GM13976 (cell line): ENCODE data around the gene FPR2.

ENCODE experiments used
- DNase-seq: peaks from one replicate; pipeline ENCODE4 v3.0.0; 2012; ENCODE audit warnings: low spot score
- in situ Hi-C: fragments of 300-500 bp; cut with MboI; formaldehyde crosslinking; loops from one replicate; pipeline ENCODE4 v1.12.0; 2022; ENCODE audit warnings: low sequenced_read_pairs, mixed read lengths, inconsistent platforms; ENCODE audit not compliant: unreplicated experiment
- TF ChIP-seq, protein P1 (sequence below): IDR thresholded peaks from 2 replicates; pipeline ENCODE4 v1.5.1; 2012; ENCODE audit warnings: borderline replicate concordance, mild to moderate bottlenecking; ENCODE audit not compliant: insufficient read depth; ENCODE audit errors: extremely low read depth, missing control alignments, control extremely low read depth

Gene FPR2

DNA sequence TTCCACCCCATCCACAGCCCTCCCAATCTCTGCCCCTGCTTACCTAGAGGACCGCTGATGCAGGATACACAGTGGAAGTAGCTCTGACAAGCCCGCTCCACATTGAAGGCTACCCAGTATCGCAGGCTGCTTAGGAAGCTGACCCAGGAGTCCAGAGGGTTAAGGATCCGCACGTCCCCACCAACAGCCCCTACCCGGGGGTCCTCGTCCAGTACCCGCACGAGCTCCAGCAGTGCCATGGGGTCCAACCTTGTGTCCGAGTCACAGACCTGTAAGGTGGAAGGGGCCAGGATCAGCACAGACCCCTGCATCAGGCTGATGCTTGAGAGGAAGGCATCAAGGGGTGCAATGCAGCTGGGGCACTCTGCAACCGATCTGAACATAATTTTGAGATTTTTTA, 44.1 kb upstream of the FPR2 start:
- TF ChIP-seq, protein P1, sequence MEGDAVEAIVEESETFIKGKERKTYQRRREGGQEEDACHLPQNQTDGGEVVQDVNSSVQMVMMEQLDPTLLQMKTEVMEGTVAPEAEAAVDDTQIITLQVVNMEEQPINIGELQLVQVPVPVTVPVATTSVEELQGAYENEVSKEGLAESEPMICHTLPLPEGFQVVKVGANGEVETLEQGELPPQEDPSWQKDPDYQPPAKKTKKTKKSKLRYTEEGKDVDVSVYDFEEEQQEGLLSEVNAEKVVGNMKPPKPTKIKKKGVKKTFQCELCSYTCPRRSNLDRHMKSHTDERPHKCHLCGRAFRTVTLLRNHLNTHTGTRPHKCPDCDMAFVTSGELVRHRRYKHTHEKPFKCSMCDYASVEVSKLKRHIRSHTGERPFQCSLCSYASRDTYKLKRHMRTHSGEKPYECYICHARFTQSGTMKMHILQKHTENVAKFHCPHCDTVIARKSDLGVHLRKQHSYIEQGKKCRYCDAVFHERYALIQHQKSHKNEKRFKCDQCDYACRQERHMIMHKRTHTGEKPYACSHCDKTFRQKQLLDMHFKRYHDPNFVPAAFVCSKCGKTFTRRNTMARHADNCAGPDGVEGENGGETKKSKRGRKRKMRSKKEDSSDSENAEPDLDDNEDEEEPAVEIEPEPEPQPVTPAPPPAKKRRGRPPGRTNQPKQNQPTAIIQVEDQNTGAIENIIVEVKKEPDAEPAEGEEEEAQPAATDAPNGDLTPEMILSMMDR = no peak
- no peak for DNase-seq
- in situ Hi-C loops = no loop called here

DNA sequence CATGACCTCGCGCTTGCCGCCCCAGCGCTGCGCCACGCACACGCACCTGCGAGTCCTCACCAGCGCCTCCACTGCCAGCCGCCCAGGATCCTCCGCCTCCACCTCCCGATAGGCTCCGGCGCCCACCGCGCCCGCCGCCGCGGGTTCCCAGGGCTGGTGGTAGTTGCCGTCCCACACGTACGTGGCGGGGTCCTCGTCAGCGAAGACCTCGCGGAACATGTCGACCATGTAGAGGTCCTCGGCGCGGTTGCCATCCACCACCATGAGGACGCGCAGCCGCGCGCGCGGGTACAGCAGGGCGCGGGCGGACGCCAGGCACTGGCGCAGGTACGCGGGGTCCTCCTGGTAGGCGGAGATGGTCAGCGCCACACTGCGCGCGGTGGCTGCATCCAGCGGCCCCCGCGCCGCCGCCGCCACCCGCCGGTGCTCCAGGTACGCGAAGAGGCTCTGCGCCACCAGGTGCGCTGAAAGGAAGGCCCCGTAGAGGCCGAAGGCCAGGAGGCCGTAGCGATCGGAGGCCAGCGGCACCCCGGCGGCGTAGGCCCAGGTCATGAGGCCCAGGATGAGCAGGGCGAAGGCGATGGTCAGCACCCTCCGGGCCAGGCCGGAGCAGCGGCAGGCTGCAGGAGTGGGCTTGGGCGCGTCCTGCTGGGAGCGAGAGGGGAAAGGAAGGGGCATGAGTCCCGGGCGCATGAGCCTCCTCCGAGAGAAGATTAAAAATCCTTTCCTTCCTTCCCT, 41.6 kb upstream of the FPR2 start:
- TF ChIP-seq, protein P1 = no peak
- in situ Hi-C loops = no loop called here
- no peak for DNase-seq

DNA sequence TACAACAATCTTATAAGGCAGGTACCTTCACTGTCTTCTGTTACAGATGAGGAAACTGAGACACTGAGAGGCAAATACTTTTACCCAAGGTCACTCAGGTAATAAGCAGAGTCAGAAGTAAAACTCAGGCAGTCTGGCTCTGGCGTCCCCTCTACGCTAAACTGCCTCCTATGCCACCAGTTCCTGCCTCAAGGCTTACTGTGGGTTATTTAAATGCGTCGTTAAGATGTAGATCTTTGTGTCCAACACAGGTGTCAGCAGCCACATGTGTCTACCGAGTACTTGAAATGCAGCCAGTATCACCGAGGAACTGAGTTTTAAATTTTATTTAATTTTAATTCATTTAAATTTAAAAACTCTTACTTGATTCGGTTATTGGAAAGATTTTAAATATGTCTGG, 39.1 kb upstream of the FPR2 start:
- DNase-seq = no peak
- TF ChIP-seq, protein P1 = no peak
- in situ Hi-C loops = no loop called here

DNA sequence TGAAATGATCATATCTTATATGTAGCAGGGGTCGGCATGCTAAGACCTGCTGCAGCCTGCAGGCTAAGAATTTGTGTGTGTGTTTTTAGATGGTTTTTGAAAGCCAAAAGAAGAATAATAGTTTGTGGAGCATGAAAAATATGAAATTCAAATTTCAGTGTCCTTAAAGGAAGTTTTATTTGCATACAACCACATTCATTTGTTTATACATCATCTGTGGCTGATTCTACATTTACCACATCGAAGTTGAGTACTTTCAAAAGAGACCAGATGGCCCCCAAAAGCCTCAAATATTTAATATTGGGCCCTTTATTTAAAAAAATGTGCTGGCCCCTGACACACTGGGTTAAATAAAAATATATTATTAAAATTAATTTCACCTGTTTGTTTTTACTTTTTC, 38.5 kb upstream of the FPR2 start:
- in situ Hi-C loops = no loop called here
- TF ChIP-seq, protein P1 = no peak
- DNase-seq = no peak

DNA sequence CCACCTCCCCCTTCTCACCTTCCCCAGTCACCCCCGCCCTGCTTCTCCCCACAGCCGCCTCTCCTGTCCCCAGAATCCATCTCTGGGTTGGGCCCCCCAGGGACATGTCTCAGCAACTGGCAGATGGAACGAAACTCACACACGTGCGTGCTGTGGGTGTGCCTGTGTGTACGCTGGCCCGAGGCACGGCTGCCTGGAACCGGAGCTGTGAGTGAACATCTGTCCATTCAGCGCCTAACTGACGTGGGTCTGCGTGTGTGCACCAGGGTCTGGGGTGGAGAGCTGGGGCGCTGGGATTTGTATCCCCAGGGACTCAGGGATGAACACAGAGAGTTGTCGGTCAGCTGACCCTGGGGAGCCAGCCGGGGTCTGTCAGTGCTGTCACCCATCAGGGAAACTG, 36.4 kb upstream of the FPR2 start:
- in situ Hi-C loops = no loop called here
- DNase-seq = no peak
- TF ChIP-seq, protein P1 = no peak

GRCh38 chr19:51726049-51726448, 34.9 kb upstream of the FPR2 start:
- TF ChIP-seq, protein P1 = no peak
- in situ Hi-C loops = no loop called here

More at GRCh38 chr19:51726049-51726448, 34.9 kb upstream of the FPR2 start:
- no peak for DNase-seq
